HepG2 (cell line): Measurements from ENCODE around the gene DSCAM. TPM values are rescaled to one million over a fixed set of nuclear protein-coding genes. Genes with fewer than 3 reads are reported as not detected.

ENCODE experiments used
- ATAC-seq: fragments of 200-7000 bp; cut with Tn5 transposase; 3 replicates; pipeline ENCODE4 v1.9.1; 2020; ENCODE audit warnings: mild to moderate bottlenecking, moderate library complexity
- BruUV-seq: library from RNA; stranded (reverse); fragments of 400-500 nt; replicated peaks from 2 replicates; lab custom pipeline; 2021; lab: Mats Ljungman, UMichigan
- CTCF ChIA-PET: fragments of 300-600 bp; formaldehyde crosslinking; extraction: SDS; loops from one replicate; lab custom pipeline; 2021; ENCODE audit warnings: low total read pairs, inconsistent platforms, low intra/inter-chr PET ratio; lab: Yijun Ruan, JAX
- POLR2A ChIA-PET: fragments of 350-600 bp; sonication (Branson Sonifier 250); formaldehyde crosslinking; loops from one replicate; lab custom pipeline; 2020; ENCODE audit warnings: antibody characterized with exemption, inconsistent platforms; lab: Yijun Ruan, JAX
- DNase-seq: peaks from one replicate; pipeline ENCODE4 v3.0.0-alpha.2; 2015; ENCODE audit warnings: low spot score
- FAIRE-seq: peaks from 3 replicates; lab custom pipeline; 2011; peaks lifted over from hg19 to GRCh38; lab: Jason Lieb, UNC
- H2AFZ ChIP-seq: one replicate; pipeline ENCODE4 v1.6.1; 2011; ENCODE audit warnings: low read length, inconsistent platforms
- H3K27ac ChIP-seq: fragments of 300-600 bp; 3 replicates; pipeline ENCODE4 v1.8.0; 2011; ENCODE audit warnings: mixed run types, mild to moderate bottlenecking, mixed read lengths, low read length, inconsistent platforms; ENCODE audit not compliant: insufficient read depth; ENCODE audit errors: extremely low read length
- H3K27me3 ChIP-seq, 2 experiments: fragments of 200-600 bp in 1 of 2; 2 replicates in 1 of 2; 3 replicates in 1 of 2; pipeline versions ENCODE4 v1.6.0 to v1.8.0; 2011; ENCODE audit warnings: low read length in 2 of 2, mild to moderate bottlenecking in 2 of 2, moderate library complexity in 2 of 2, inconsistent platforms in 1 of 2; ENCODE audit not compliant: insufficient read depth in 2 of 2, control insufficient read depth in 1 of 2
- H3K36me3 ChIP-seq, 2 experiments: fragments of 200-600 bp in 1 of 2; replicated peaks in 1 of 2; 2 replicates in 1 of 2; 3 replicates in 1 of 2; pipeline versions ENCODE4 v1.5.1 to v1.8.0; 2011; ENCODE audit warnings: low read length in 2 of 2, inconsistent platforms in 1 of 2; ENCODE audit not compliant: insufficient read depth in 2 of 2, control insufficient read depth in 1 of 2
- H3K4me1 ChIP-seq: 2 replicates; pipeline ENCODE4 v1.5.1; 2012; ENCODE audit warnings: low read length, inconsistent platforms; ENCODE audit not compliant: insufficient read depth
- H3K4me2 ChIP-seq: 2 replicates; pipeline ENCODE4 v1.6.0; 2011; ENCODE audit warnings: low read depth, low read length, inconsistent platforms
- H3K4me3 ChIP-seq, 3 experiments: fragments of 200-600 bp in 1 of 3; sonication (generic), shearing (Covaris generic) in 1 of 3; replicated peaks in 1 of 3; 2 replicates each; pipeline ENCODE4 v1.5.1; 2011 to 2016; ENCODE audit warnings: low read length in 3 of 3, inconsistent platforms in 2 of 3, low read depth in 2 of 3, mild to moderate bottlenecking in 2 of 3, control low read depth in 1 of 3, mixed read lengths in 1 of 3; ENCODE audit not compliant: insufficient read depth in 1 of 3
- H3K79me2 ChIP-seq: one replicate; pipeline ENCODE4 v1.6.1; 2011; ENCODE audit warnings: low read length, inconsistent platforms; ENCODE audit not compliant: insufficient read depth
- H3K9ac ChIP-seq: 2 replicates; pipeline ENCODE4 v1.6.0; 2011; ENCODE audit warnings: mild to moderate bottlenecking, low read depth, low read length, inconsistent platforms; ENCODE audit not compliant: insufficient read depth
- H3K9me3 ChIP-seq: 2 replicates; pipeline ENCODE4 v1.5.1; 2012; ENCODE audit warnings: mild to moderate bottlenecking, low read length
- H4K20me1 ChIP-seq: 2 replicates; pipeline ENCODE4 v1.6.0; 2011; ENCODE audit warnings: inconsistent platforms, mild to moderate bottlenecking, low read length, moderate library complexity; ENCODE audit not compliant: insufficient read depth
- CBX2 ChIP-seq, 2 experiments: fragments of 200-600 bp in 1 of 2; sonication (generic); formaldehyde crosslinking in 1 of 2; IDR thresholded peaks; 2 replicates each; pipeline versions ENCODE4 v1.7.0 to v1.8.1; 2018 to 2022; ENCODE audit warnings: low read depth in 2 of 2, low read length in 1 of 2, mild to moderate bottlenecking in 1 of 2, missing genetic modification reagents in 1 of 2
- GPN1 ChIP-seq: sonication (generic); formaldehyde crosslinking; IDR thresholded peaks from 2 replicates; pipeline ENCODE4 v1.5.1; 2020; ENCODE audit warnings: missing genetic modification reagents, borderline replicate concordance
- MYC ChIP-seq: sonication (generic); formaldehyde crosslinking; IDR thresholded peaks from 2 replicates; pipeline ENCODE4 v1.9.0; 2021; ENCODE audit warnings: missing genetic modification reagents, borderline replicate concordance
- NFKB2 ChIP-seq: sonication (generic); formaldehyde crosslinking; IDR thresholded peaks from 2 replicates; pipeline ENCODE4 v1.4.0; 2020; ENCODE audit warnings: missing genetic modification reagents, borderline replicate concordance
- RFX5 ChIP-seq: IDR thresholded peaks from 2 replicates; pipeline ENCODE4 v1.6.1; 2011; ENCODE audit warnings: low read depth, low read length, improper control_type of control experiment
- ZBTB38 ChIP-seq: sonication (generic); formaldehyde crosslinking; IDR thresholded peaks from 2 replicates; pipeline ENCODE4 v1.5.1; 2020; ENCODE audit warnings: mild to moderate bottlenecking, missing genetic modification reagents
- ZNF296 ChIP-seq: sonication (generic); formaldehyde crosslinking; conservative IDR thresholded peaks from 2 replicates; pipeline ENCODE4 v1.5.0; 2020; ENCODE audit warnings: mild to moderate bottlenecking, missing genetic modification reagents
- ZNF569 ChIP-seq: sonication (generic); formaldehyde crosslinking; IDR thresholded peaks from 2 replicates; pipeline ENCODE4 v1.5.0; 2020; ENCODE audit warnings: mild to moderate bottlenecking, missing genetic modification reagents, moderate library complexity, borderline replicate concordance
- WGBS: methylation state at CpG from one replicate; pipeline ENCODE4 v1.1.6; 2017; ENCODE audit warnings: low lambda C conversion rate; 5-methylcytosine and 5-hydroxymethylcytosine counted together
- in situ Hi-C: cut with HindIII; loops from 2 replicates; pipeline ENCODE4 v1.10.0; 2017; ENCODE audit warnings: low pct_unique_long_range_greater_than_20kb; ENCODE audit not compliant: extremely low pct_ligation_motif_present
- intact Hi-C: fragments of 100-400 bp; cut with micrococcal nuclease; formaldehyde crosslinking; loops from one replicate; pipeline ENCODE4 v1.10.0; 2022; ENCODE audit not compliant: unreplicated experiment
- polyA plus RNA-seq, 8 experiments: library from polyadenylated mRNA; depleted of rRNA in 3 of 8; stranded (reverse) in 7 of 8; unstranded in 1 of 8; fragments of >200 nt; fragmentation: Illumina TruSeq in 4 of 8; extraction: Trizol in 4 of 8; gene quantifications; 2 replicates each; pipeline versions ENCODE4 v1.2.1 to v1.2.3, GENCODE V29; 2011 to 2016; ENCODE audit warnings: low read depth in 4 of 8, missing spikeins in 1 of 8, mixed read lengths in 1 of 8; ENCODE audit not compliant: insufficient read depth in 1 of 8
- total RNA-seq, 5 experiments: library from RNA; depleted of rRNA; stranded (reverse); fragments of >200 nt; fragmentation: Illumina TruSeq; extraction: Trizol; gene quantifications; 2 replicates each; pipeline ENCODE4 v1.2.3, GENCODE V29; 2016; ENCODE audit warnings: low read depth in 1 of 5
- TF ChIP-seq, protein P1 (sequence below): sonication (generic); formaldehyde crosslinking; IDR thresholded peaks from 2 replicates; pipeline ENCODE4 v1.4.0; 2020; ENCODE audit warnings: low read depth, mild to moderate bottlenecking, missing genetic modification reagents
- TF ChIP-seq, protein P2 (sequence below), 2 experiments: sonication (generic) in 1 of 2; formaldehyde crosslinking in 1 of 2; IDR thresholded peaks; 2 replicates each; pipeline versions ENCODE4 v1.5.1 to v1.6.1; 2011 to 2020; ENCODE audit warnings: borderline replicate concordance in 1 of 2, low read depth in 1 of 2, low read length in 1 of 2, mild to moderate bottlenecking in 1 of 2, missing genetic modification reagents in 1 of 2, moderate library complexity in 1 of 2
- TF ChIP-seq, protein P3 (sequence below): IDR thresholded peaks from 2 replicates; pipeline ENCODE4 v1.6.1; 2016; ENCODE audit warnings: missing biosample characterization, missing genetic modification reagents, low read depth

DSCAM gene
- total and polyA plus RNA-seq, 2 of the 13 experiments (the other 11 are each of a cell fraction or from before 2014, with no cell fraction given): not detected

DNA sequence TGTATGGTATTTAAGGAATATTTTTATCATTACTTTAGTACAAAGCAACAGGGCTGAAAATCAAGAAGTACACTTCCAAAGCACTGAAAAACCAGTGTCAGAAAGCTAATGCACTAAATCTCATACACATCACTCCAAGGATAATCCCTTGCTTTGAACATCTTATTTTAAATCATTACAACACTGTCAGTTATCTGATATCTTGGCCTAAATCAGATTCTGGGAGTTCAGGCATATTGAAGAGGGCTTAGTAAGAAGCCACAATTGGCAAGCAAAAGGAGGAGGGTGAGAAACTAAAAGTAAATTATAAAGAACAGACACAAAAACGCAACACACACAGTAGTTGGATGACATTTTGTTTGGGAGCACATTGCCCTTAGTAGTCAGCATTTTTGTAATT lies 531.3 kb downstream of the DSCAM start:
- H3K27ac ChIP-seq: no peak overlapping the region
- no peaks in the 10 kb centered on the region for H4K20me1 ChIP-seq
- no TSS peak for BruUV-seq
- ChIA-PET CTCF (no interaction called here), POLR2A (no interaction called here)
- in situ Hi-C loops: no loop called here
- WGBS: 0% methylated on average over 1 of the region's 1 CpG
- H3K36me3 ChIP-seq: no peaks in the 10 kb centered on the region
- no peak overlapping the region for H3K9ac ChIP-seq
- H3K4me2 ChIP-seq: no peak overlapping the region
- H2AFZ ChIP-seq: no peak overlapping the region
- no peak for DNase-seq
- H3K4me3 ChIP-seq: no peak overlapping the region
- H3K27me3 ChIP-seq: no peaks in the 10 kb centered on the region
- intact Hi-C loops: no loop called here
- no peak for ATAC-seq
- no peaks in the 10 kb centered on the region for H3K4me1 ChIP-seq
- peaks cover 87% of the 10 kb centered on the region for H3K9me3 ChIP-seq
- TF ChIP-seq, protein P1, sequence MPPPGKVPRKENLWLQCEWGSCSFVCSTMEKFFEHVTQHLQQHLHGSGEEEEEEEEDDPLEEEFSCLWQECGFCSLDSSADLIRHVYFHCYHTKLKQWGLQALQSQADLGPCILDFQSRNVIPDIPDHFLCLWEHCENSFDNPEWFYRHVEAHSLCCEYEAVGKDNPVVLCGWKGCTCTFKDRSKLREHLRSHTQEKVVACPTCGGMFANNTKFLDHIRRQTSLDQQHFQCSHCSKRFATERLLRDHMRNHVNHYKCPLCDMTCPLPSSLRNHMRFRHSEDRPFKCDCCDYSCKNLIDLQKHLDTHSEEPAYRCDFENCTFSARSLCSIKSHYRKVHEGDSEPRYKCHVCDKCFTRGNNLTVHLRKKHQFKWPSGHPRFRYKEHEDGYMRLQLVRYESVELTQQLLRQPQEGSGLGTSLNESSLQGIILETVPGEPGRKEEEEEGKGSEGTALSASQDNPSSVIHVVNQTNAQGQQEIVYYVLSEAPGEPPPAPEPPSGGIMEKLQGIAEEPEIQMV: no peak
- TF ChIP-seq, protein P2, sequence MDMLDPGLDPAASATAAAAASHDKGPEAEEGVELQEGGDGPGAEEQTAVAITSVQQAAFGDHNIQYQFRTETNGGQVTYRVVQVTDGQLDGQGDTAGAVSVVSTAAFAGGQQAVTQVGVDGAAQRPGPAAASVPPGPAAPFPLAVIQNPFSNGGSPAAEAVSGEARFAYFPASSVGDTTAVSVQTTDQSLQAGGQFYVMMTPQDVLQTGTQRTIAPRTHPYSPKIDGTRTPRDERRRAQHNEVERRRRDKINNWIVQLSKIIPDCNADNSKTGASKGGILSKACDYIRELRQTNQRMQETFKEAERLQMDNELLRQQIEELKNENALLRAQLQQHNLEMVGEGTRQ (IDR thresholded peaks at IDR 0.05; ENCODE audit: low read depth, low read length): no peak
- TF ChIP-seq, protein P2 (CRISPR knock-in tag; IDR thresholded peaks at IDR 0.05; ENCODE audit: borderline replicate concordance): no peak
- FAIRE-seq: no peak
- H3K79me2 ChIP-seq: no peaks in the 10 kb centered on the region

DNA sequence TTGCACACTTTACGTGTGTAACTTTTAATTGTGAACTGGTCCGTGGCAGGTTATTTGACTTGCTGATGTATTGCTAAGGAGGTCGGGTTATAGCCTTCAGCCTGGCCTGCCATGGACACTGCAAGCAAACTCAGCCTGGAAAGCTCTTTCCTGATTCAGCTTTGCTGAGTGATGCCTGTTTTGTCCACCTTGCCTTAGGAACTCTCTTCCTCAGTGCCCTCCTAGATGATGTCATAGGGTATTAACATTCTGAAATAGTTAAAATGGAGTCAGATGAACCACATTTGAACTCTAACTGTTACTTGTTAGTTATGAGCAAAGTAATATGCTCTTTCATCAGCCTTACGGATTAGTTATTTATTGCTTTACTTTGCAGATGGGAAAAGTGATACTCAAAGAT lies 533.7 kb downstream of the DSCAM start:
- ATAC-seq (no peak), FAIRE-seq (no peak), DNase-seq (no peak)
- no peaks in the 10 kb centered on the region for H3K79me2 ChIP-seq
- in situ Hi-C loops: no loop called here
- peaks cover 90% of the 10 kb centered on the region for H3K9me3 ChIP-seq
- WGBS: 4% methylated on average over 4 of the region's 4 CpGs
- no TSS peak for BruUV-seq
- H3K4me3 ChIP-seq: no peak overlapping the region
- CTCF ChIA-PET: no interaction called here
- H2AFZ ChIP-seq: no peak overlapping the region
- H3K9ac ChIP-seq: no peak overlapping the region
- H3K36me3 ChIP-seq: no peaks in the 10 kb centered on the region
- no peaks in the 10 kb centered on the region for H3K4me1 ChIP-seq
- intact Hi-C loops: no loop called here
- H4K20me1 ChIP-seq: no peaks in the 10 kb centered on the region
- H3K27me3 ChIP-seq: no peaks in the 10 kb centered on the region
- POLR2A ChIA-PET: no interaction called here
- no peak overlapping the region for H3K4me2 ChIP-seq
- H3K27ac ChIP-seq: no peak overlapping the region
- TF ChIP-seq NFKB2 (CRISPR knock-in tag): no peak
- no peak for TF ChIP-seq CBX2 (IDR thresholded peaks at IDR 0.05; ENCODE audit: low read depth, low read length)
- TF ChIP-seq CBX2 (CRISPR knock-in tag; IDR thresholded peaks at IDR 0.05; ENCODE audit: low read depth): no peak
- TF ChIP-seq MYC (CRISPR knock-in tag): no peak
- no peak for TF ChIP-seq RFX5
- TF ChIP-seq, protein P3, sequence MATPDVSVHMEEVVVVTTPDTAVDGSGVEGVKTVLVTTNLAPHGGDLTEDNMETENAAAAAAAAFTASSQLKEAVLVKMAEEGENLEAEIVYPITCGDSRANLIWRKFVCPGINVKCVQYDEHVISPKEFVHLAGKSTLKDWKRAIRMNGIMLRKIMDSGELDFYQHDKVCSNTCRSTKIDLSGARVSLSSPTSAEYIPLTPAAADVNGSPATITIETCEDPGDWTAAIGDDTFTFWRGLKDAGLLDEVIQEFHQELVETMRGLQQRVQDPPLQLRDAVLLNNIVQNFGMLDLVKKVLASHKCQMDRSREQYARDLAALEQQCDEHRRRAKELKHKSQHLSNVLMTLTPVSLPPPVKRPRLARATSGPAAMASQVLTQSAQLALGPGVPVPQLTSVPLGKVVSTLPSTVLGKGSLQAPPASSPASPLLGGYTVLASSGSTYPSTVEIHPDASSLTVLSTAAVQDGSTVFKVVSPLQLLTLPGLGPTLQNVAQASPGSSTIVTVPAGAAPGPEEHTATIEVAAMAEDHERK: no peak
- TF ChIP-seq ZBTB38 (CRISPR knock-in tag): no peak
- TF ChIP-seq GPN1 (CRISPR knock-in tag): no peak
- no peak for TF ChIP-seq ZNF569
- TF ChIP-seq ZNF296 (CRISPR knock-in tag): no peak
